CD14-positive monocyte (primary cell): ENCODE data around the gene GRK5. TPM values are rescaled to one million over a fixed set of nuclear protein-coding genes. Genes with fewer than 3 reads are reported as not detected.
A peak's percentile ranks its signal among the peaks of the same experiment; 100 is the strongest.

Experiments
- DNase-seq, 3 donors: peaks; one replicate each; pipeline ENCODE4 v3.0.0-alpha.2; 2011 to 2022
- H2AFZ ChIP-seq: 2 replicates; pipeline ENCODE4 v1.6.0; 2012; ENCODE audit warnings: mild to moderate bottlenecking, low read depth, low read length, inconsistent platforms; ENCODE audit not compliant: insufficient read depth, poor library complexity, severe bottlenecking
- H3K27ac ChIP-seq, 2 donors: 1 replicate in 1 of 2; 2 replicates in 1 of 2; pipeline ENCODE4 v1.5.1; 2012 to 2013; ENCODE audit warnings: low read length in 2 of 2, control low read depth in 1 of 2, inconsistent platforms in 1 of 2, low read depth in 1 of 2, mild to moderate bottlenecking in 1 of 2
- H3K27me3 ChIP-seq, 2 donors: one replicate each; pipeline versions ENCODE4 v1.6.0 to v1.6.1; 2011 to 2013; ENCODE audit warnings: low read length in 2 of 2; ENCODE audit not compliant: control insufficient read depth in 2 of 2, insufficient read depth in 2 of 2
- H3K36me3 ChIP-seq, 2 donors: replicated peaks in 1 of 2; 1 replicate in 1 of 2; 2 replicates in 1 of 2; pipeline versions ENCODE4 v1.5.1 to v1.6.1; 2012 to 2013; ENCODE audit warnings: low read length in 2 of 2, control low read depth in 1 of 2, inconsistent platforms in 1 of 2, mild to moderate bottlenecking in 1 of 2; ENCODE audit not compliant: insufficient read depth in 2 of 2, control insufficient read depth in 1 of 2
- H3K4me1 ChIP-seq, 2 donors: 1 replicate in 1 of 2; 2 replicates in 1 of 2; pipeline versions ENCODE4 v1.5.1 to v1.6.1; 2012 to 2013; ENCODE audit warnings: low read length in 2 of 2, control low read depth in 1 of 2, inconsistent platforms in 1 of 2, mild to moderate bottlenecking in 1 of 2, moderate library complexity in 1 of 2; ENCODE audit not compliant: insufficient read depth in 2 of 2, control insufficient read depth in 1 of 2
- H3K4me2 ChIP-seq: replicated peaks from 2 replicates; pipeline ENCODE3; 2012; ENCODE audit warnings: low read length, moderate library complexity, mild to moderate bottlenecking; ENCODE audit not compliant: poor library complexity, severe bottlenecking; ENCODE audit errors: extremely low read depth
- H3K4me3 ChIP-seq, 3 experiments: fragments of 200-600 bp in 1 of 3; sonication (generic) in 1 of 3; replicated peaks in 1 of 3; 1 replicate in 2 of 3; 2 replicates in 1 of 3; pipeline ENCODE4 v1.5.1; 2011 to 2013; ENCODE audit warnings: low read length in 3 of 3, mild to moderate bottlenecking in 3 of 3, control low read depth in 2 of 3, low read depth in 2 of 3, inconsistent platforms in 1 of 3, moderate library complexity in 1 of 3
- H3K79me2 ChIP-seq: 2 replicates; pipeline ENCODE4 v1.6.0; 2012; ENCODE audit warnings: mild to moderate bottlenecking, control low read depth, inconsistent platforms, low read length, moderate library complexity; ENCODE audit not compliant: insufficient read depth
- H3K9ac ChIP-seq: 2 replicates; pipeline ENCODE4 v1.6.0; 2017; ENCODE audit warnings: low read length, mild to moderate bottlenecking; ENCODE audit not compliant: insufficient read depth, poor library complexity, severe bottlenecking
- H3K9me3 ChIP-seq, 2 donors: replicated peaks in 1 of 2; 1 replicate in 1 of 2; 2 replicates in 1 of 2; pipeline versions ENCODE4 v1.5.1 to v1.6.1; 2012 to 2013; ENCODE audit warnings: low read length in 2 of 2, control low read depth in 1 of 2; ENCODE audit not compliant: control insufficient read depth in 1 of 2, insufficient read depth in 1 of 2
- H4K20me1 ChIP-seq: 2 replicates; pipeline ENCODE4 v1.6.0; 2012; ENCODE audit warnings: mild to moderate bottlenecking, low read length, control low read depth, moderate library complexity; ENCODE audit not compliant: insufficient read depth
- H3K27ac Mint-ChIP-seq, 7 donors: one replicate each; pipeline ENCODE4 v1.8.0; 2020; ENCODE audit warnings: mild to moderate bottlenecking in 7 of 7, mixed read lengths in 7 of 7, moderate library complexity in 6 of 7, inconsistent platforms in 2 of 7
- H3K27me3 Mint-ChIP-seq, 3 donors: one replicate each; pipeline ENCODE4 v1.8.0; 2021 to 2022; ENCODE audit warnings: low read depth in 3 of 3, mild to moderate bottlenecking in 3 of 3, mixed read lengths in 3 of 3, moderate library complexity in 3 of 3, inconsistent platforms in 1 of 3
- H3K36me3 Mint-ChIP-seq, 2 donors: one replicate each; pipeline ENCODE4 v1.8.0; 2020; ENCODE audit warnings: mixed read lengths in 2 of 2, inconsistent platforms in 1 of 2, mild to moderate bottlenecking in 1 of 2
- H3K4me1 Mint-ChIP-seq: one replicate; pipeline ENCODE4 v1.8.0; 2020; ENCODE audit warnings: mild to moderate bottlenecking, mixed read lengths
- H3K4me3 Mint-ChIP-seq, 2 donors: one replicate each; pipeline ENCODE4 v1.8.0; 2020; ENCODE audit warnings: mild to moderate bottlenecking in 2 of 2, mixed read lengths in 2 of 2, moderate library complexity in 1 of 2
- H3K9me3 Mint-ChIP-seq, 7 donors: one replicate each; pipeline ENCODE4 v1.8.0; 2020 to 2022; ENCODE audit warnings: mixed read lengths in 7 of 7, mild to moderate bottlenecking in 6 of 7, moderate library complexity in 6 of 7, inconsistent platforms in 2 of 7
- CTCF ChIP-seq: fragments of 200-600 bp; IDR thresholded peaks from one replicate; pipeline ENCODE4 v1.8.0; 2022; ENCODE audit warnings: antibody characterized with exemption, mild to moderate bottlenecking
- WGBS: methylation state at CpG from one replicate; pipeline ENCODE4 v1.1.5; 2013; ENCODE audit warnings: missing lambda C conversion rate; ENCODE audit not compliant: insufficient coverage; 5-methylcytosine and 5-hydroxymethylcytosine counted together
- intact Hi-C, 2 donors: fragments of 100-400 bp; cut with micrococcal nuclease; formaldehyde crosslinking; loops; one replicate each; pipeline versions ENCODE4 v1.15.0 to v1.15.1; 2023
- polyA plus RNA-seq, 3 donors: library from polyadenylated mRNA; depleted of rRNA in 1 of 3; unstranded in 2 of 3; stranded (reverse) in 1 of 3; fragments of 300-500 nt in 2 of 3; fragments of >200 nt in 1 of 3; fragmentation: Illumina TruSeq in 2 of 3; gene quantifications; 1 replicate in 2 of 3; 2 replicates in 1 of 3; pipeline ENCODE4 v1.2.3, GENCODE V29; 2012 to 2021

GRK5 gene
- polyA plus RNA-seq, 3 donors: 1.2 to 6.5 (median 2.8) TPM

GRCh38 chr10:119209035-119209735, 1.8 kb downstream of the GRK5 start:
- Histone ChIP-seq H3K36me3 (peaks cover 0 to 4% of the 10 kb centered on the region in 2 donors), H3K9ac (no peak overlapping the region), H3K9me3 (no peaks in the 10 kb centered on the region), H3K27me3 (no peaks in the 10 kb centered on the region), H3K4me3 (peak overlapping the region; percentile 1 to 85 (median 80)), H2AFZ (peak overlapping the region; percentile 81), H3K4me2 (peak overlapping the region; percentile 84), H3K4me1 (peaks cover 47 to 61% of the 10 kb centered on the region in 2 donors), H3K27ac (no peak overlapping the region), H3K79me2 (peaks cover 14% of the 10 kb centered on the region), H4K20me1 (no peaks in the 10 kb centered on the region)
- H3K27ac Mint-ChIP-seq: peak overlapping the region in 4 of 7 donors; percentile 22 to 83 (median 56)
- H3K27me3 Mint-ChIP-seq: peaks cover 3 to 16% (median 16%) of the 10 kb centered on the region in 3 donors
- DNase-seq: peak; percentile 25 to 56 (median 42)
- peaks cover 0 to 1% (median 0%) of the 10 kb centered on the region in 7 donors for H3K9me3 Mint-ChIP-seq
- TF ChIP-seq CTCF: peak; percentile 92
- peaks cover 6 to 7% of the 10 kb centered on the region in 2 donors for H3K36me3 Mint-ChIP-seq
- H3K4me3 Mint-ChIP-seq: peak overlapping the region; percentile 95 to 96
- intact Hi-C loops: loop anchor here in 1 of 2 donors (10.0 kb wide), 2 partner anchors 96 to 454 kb away; partner anchors contain the start of gene CACUL1
- 25% methylated on average over 6 of the region's 15 CpGs for WGBS
- peaks cover 55% of the 10 kb centered on the region for H3K4me1 Mint-ChIP-seq

GRCh38 chr10:119209736-119210355, 2.5 kb downstream of the GRK5 start:
- Mint-ChIP-seq H3K36me3 (peaks cover 6 to 7% of the 10 kb centered on the region in 2 donors), H3K27me3 (peaks cover 3 to 16% (median 16%) of the 10 kb centered on the region in 3 donors), H3K4me3 (peak overlapping the region; percentile 95 to 96), H3K4me1 (peaks cover 59% of the 10 kb centered on the region), H3K9me3 (peaks cover 0 to 1% (median 0%) of the 10 kb centered on the region in 7 donors), H3K27ac (peak overlapping the region in 2 of 7 donors; percentile 0 to 63)
- H3K27me3 ChIP-seq: no peaks in the 10 kb centered on the region
- H3K27ac ChIP-seq: no peak overlapping the region
- peaks cover 49 to 63% of the 10 kb centered on the region in 2 donors for H3K4me1 ChIP-seq
- peak overlapping the region; percentile 84 for H3K4me2 ChIP-seq
- 5% methylated on average over 2 of the region's 9 CpGs for WGBS
- no peaks in the 10 kb centered on the region for H3K9me3 ChIP-seq
- intact Hi-C loops: loop anchor here in 1 of 2 donors (10.0 kb wide), 2 partner anchors 95 to 455 kb away; partner anchors contain the start of gene CACUL1
- peak overlapping the region in 1 of 3 experiments; percentile 80 for H3K4me3 ChIP-seq
- no peak overlapping the region for H2AFZ ChIP-seq
- H3K79me2 ChIP-seq: peaks cover 14% of the 10 kb centered on the region
- H4K20me1 ChIP-seq: no peaks in the 10 kb centered on the region
- DNase-seq: no peak
- H3K36me3 ChIP-seq: peaks cover 0 to 4% of the 10 kb centered on the region in 2 donors
- H3K9ac ChIP-seq: no peak overlapping the region
- TF ChIP-seq CTCF: peak; percentile 52
